HG03095 (cell line): ENCODE results near the gene ZNF423.

Experiments used
- ATAC-seq: cut with Tn5 transposase; IDR thresholded peaks from one replicate; pipeline ENCODE4 v1.9.1; 2021; ENCODE audit warnings: moderate library complexity; ENCODE audit not compliant: unreplicated experiment

ZNF423 gene

GRCh38 chr16:49651996-49652395 is 203.9 kb downstream of the ZNF423 start:
- no peak for ATAC-seq

GRCh38 chr16:49651226-49651625 is 204.7 kb downstream of the ZNF423 start:
- ATAC-seq = no peak

DNA sequence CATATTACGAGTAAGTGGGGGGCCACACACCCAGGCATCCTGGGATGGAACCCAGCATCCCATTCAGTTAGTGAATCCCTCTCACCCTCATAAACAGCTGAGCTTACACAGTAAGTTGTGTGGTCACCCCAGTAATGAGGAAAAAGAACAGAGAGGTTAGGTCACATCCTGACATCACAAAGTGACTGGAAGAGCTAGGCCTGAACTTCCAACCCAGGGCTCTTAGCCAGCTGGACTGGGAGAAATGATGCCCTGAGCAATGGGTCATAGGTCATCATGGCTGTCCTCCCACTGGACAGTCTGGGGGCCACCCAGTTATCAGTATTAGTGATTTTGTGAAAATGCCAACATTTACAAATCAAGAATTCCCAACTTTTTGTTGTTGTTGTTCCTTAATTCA is 205.3 kb downstream of the ZNF423 start:
- ATAC-seq = no peak

GRCh38 chr16:49649013-49649765 is 206.7 kb downstream of the ZNF423 start:
- ATAC-seq = no peak

GRCh38 chr16:49647673-49648072 is 208.2 kb downstream of the ZNF423 start:
- ATAC-seq = no peak

GRCh38 chr16:49645263-49645662 is 210.6 kb downstream of the ZNF423 start:
- no peak for ATAC-seq

DNA sequence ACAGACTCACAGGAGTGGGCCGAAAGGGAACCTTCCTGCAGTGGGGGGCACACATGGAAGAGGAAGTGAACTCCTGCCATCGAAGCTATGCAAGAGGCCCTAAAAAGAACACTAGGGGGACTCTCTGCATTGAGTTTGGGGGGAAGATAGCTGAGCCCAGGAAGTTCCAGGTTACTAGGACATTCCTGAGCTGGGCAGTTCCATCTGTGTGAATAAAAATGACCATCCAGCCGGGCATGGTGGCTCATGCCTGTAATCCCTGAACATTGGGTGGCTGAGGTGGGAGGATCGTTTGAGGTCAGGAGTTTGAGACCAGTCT is 211.8 kb downstream of the ZNF423 start:
- ATAC-seq = no peak

- no peak for ATAC-seq
Observed at GRCh38 chr16:49643429-49644144, 212.3 kb downstream of the ZNF423 start.

GRCh38 chr16:49641250-49641649 is 214.7 kb downstream of the ZNF423 start:
- no peak for ATAC-seq

DNA sequence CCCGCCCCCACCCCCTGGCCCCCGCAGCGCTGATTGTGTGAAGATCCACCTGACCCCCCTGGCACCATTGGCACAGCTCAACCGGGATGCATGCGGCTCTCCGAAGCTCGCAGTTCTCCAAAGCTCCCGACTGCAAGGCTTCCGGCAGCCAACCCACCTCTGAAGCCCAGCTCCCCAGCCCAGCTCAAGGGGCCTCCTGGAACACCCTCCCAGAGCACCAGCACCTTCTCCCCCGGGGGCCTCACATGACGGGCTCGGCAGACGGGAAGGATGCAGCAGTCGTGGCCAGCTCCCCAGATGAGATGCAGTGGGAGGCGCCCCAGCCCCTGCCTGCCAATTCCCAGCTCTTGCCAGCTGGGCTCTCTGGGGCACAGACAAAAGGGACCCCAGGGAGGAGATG is 215.3 kb downstream of the ZNF423 start:
- no peak for ATAC-seq

- no peak for ATAC-seq
Observed at GRCh38 chr16:49639739-49640431, 216.0 kb downstream of the ZNF423 start.

GRCh38 chr16:49638673-49639610 is 217.0 kb downstream of the ZNF423 start:
- ATAC-seq = no peak

- no peak for ATAC-seq
Observed at GRCh38 chr16:49637933-49638672, 217.8 kb downstream of the ZNF423 start.

GRCh38 chr16:49637511-49637910 is 218.4 kb downstream of the ZNF423 start:
- ATAC-seq = no peak

DNA sequence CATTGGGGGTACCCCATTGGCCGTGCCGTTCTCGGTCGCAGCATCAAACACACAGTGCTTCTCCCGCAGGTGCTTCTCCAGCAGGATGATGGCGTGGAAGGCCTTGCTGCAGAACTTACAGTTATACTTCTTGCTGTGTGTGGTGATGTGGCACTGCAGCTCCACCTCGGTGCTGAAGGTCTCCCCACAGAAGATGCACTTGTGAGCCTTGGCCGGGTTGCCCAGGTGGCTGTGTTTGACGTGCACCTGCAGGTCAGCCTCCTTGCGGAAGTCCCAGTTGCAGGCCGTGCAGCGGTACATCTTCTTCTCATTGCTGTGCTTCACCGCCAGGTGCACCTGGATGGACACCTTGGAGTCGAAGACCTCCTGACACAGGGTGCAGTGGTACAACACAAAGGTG is 219.3 kb downstream of the ZNF423 start:
- no peak for ATAC-seq

GRCh38 chr16:49635591-49636581 is 220.0 kb downstream of the ZNF423 start:
- no peak for ATAC-seq

DNA sequence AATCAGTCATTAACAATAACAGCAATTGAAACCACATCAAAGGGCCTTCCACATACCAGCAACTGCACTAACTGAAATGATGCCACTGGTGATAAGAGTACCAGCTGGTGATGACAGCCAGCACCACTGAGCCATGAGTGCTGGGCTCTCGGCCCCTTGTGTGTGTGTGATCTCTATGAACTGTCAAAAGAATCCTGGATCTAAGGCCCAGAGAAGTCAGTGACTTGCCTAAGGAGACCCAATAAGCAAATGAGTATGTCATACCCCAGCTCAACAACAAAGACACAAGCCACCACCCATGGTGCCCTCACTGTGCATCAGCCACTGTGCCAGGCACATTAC is 220.9 kb downstream of the ZNF423 start:
- ATAC-seq = no peak

DNA sequence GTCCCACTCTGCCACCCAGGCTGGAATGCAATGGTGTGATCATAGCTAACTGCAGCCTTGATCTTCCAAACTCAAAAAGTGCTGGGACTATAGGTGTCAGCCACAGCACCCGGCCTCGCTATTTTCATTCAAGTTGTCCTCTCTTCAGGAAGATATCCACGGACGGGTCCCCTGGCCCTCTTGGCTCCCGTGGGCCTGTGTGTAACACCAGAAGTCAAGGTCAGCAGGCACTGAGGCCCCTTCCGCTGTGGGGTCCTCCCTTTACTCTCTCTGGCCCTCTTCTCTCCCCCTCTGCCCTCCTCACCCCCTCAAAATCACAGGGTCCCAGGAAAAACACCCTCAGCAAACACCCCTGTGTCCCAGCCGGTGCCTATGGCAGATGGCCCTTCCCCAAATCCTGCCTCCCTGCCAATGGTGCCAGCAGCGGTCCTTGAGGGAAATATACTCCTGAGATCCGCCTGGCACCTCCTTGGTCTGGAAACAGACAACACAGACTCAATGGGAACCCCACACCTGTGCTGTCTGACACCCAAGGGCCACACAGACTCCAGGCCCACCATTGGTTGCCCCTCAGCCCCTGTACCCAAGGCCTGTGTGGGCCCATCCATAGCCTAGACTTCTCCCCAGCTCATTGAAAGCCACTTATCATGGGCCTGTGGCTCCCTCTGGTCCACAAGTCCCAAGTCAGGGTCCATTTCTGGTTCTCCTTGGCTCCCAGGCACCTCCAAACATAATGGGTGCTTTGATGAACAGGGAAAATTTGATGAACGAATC is 221.5 kb downstream of the ZNF423 start:
- ATAC-seq = no peak
